ENCODE data around the gene KCNIP4.
A peak's percentile ranks its signal among the peaks of the same experiment; 100 is the strongest.

KCNIP4 gene

DNA sequence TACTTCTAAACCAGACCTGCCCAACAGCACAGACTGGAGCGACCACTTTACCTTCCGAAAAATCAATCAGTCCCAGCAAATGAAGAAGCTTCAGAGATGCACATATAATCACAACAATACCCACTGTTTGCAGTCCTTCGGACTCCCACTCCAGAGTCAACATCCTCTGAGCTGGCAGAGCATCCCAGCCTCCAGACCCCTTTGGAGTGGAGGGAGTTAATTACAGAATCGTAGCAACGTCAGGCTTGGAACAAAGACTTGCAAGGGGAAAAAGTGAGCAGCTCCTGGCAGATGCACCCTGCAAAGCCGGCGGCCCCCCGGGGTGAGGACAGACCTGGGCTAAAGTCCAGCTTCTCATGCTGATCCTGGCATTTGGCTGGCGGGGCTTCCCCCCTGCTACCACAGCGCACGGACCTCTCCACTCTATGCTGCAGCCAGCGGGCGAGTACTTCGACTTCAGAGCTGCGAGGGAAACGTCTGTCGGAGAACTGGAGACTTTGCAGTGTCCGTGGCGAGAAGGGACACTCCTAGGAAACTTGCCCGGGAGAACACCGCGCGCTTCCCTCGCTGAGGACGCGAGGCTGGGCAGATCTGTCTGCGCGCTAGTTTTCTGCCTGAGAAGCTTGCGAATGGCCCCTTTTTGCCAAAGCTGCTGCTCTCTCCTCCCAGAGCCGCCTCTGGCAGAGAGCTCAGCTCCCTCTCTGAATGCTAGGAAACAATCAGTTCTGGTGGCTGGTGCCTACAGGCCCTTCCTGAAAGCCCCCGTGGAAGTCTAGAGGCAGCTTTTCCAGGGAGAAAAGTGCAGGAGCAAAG is 964.6 kb downstream of the KCNIP4 start:
- DNase-seq (ENCODE audit: low read depth): peak; percentile 15
- no peak overlapping the region for H3K4me3 ChIP-seq (ENCODE audit: low read depth, low read length)
- TF ChIP-seq, protein P1, sequence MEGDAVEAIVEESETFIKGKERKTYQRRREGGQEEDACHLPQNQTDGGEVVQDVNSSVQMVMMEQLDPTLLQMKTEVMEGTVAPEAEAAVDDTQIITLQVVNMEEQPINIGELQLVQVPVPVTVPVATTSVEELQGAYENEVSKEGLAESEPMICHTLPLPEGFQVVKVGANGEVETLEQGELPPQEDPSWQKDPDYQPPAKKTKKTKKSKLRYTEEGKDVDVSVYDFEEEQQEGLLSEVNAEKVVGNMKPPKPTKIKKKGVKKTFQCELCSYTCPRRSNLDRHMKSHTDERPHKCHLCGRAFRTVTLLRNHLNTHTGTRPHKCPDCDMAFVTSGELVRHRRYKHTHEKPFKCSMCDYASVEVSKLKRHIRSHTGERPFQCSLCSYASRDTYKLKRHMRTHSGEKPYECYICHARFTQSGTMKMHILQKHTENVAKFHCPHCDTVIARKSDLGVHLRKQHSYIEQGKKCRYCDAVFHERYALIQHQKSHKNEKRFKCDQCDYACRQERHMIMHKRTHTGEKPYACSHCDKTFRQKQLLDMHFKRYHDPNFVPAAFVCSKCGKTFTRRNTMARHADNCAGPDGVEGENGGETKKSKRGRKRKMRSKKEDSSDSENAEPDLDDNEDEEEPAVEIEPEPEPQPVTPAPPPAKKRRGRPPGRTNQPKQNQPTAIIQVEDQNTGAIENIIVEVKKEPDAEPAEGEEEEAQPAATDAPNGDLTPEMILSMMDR (conservative IDR thresholded peaks at IDR 0.05; ENCODE audit: low read depth, low read length): no peak

DNA sequence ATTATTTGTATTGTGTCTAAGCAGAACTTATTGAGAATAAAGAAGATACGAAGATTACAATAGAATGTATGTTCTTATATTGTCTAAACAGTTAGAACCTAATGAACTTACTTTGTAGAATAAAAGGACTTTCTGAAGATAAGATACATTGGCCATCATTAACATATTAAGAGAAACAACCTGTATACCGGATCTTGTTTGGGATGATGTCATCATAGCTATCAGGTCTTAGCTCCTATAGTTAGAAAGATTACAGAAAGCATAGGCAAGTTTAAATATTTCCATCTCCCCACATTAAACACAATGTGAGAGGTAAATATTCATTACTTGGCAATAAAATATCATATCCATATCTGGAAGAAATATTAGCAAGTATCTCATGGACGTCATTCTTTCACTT is 966.0 kb downstream of the KCNIP4 start:
- no peak for DNase-seq (ENCODE audit: low read depth)
- no peak overlapping the region for H3K4me3 ChIP-seq (ENCODE audit: low read depth, low read length)
- TF ChIP-seq, protein P1 (conservative IDR thresholded peaks at IDR 0.05; ENCODE audit: low read depth, low read length): no peak

DNA sequence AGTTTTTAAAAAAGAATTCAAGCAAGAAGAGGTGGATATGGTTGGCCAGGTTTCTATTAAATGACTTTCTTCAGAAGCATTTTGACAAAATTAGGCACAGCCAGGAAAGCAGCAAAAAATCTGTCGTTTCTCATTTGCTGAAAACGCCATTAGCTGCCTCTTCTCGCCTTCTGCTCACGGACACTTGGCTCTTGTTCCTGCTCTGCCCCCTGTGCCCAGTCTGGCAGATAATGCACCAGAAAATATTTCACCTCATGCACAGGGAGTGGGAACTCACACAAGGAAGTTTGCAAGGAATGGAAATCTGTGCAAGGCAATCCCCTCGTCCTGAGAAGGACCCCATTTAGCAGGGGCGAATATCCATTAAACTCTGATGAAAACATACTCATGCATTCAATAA is 988.3 kb downstream of the KCNIP4 start:
- TF ChIP-seq, protein P1 (conservative IDR thresholded peaks at IDR 0.05; ENCODE audit: low read depth, low read length): no peak
- no peak for DNase-seq (ENCODE audit: low read depth)
- no peak overlapping the region for H3K4me3 ChIP-seq (ENCODE audit: low read depth, low read length)

DNA sequence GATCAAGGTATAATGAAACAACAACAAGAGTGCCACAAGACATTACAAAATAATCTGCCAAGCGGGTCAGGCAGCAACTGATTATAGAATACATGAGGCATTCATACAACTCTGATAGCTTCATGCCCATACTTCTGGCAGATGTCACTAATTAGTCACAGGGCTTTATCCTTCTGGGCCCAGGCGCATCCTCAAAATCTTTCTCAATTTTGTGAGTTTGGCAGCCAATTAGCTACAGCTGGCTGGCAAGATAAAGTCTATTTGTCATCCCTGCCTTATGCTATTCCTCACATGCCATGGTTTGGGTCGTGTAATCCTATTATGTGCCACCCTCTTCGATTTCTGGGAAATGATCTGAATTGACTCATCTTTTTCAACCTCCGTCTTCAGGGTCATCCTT is 994.0 kb downstream of the KCNIP4 start:
- DNase-seq (ENCODE audit: low read depth): no peak
- no peak overlapping the region for H3K4me3 ChIP-seq (ENCODE audit: low read depth, low read length)
- TF ChIP-seq, protein P1 (conservative IDR thresholded peaks at IDR 0.05; ENCODE audit: low read depth, low read length): no peak

DNA sequence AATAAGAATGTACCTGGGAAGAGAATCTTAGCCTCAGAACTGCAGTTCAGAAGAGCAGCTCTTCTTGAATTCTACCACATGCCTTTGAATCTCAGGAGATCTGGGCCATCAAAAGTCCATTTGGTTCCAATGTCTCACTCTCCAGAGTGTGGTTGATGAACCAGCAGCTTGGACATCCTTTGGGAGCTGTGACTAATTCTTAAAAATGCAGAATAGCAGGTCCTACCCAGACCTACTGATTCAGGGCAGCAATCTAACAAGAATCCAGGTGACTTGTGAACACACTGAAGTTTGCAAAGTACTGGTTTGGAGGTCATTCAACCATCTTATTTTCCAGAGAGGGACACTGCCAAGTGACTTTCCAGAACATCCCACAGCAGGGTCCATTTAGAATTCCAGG is 1003.6 kb downstream of the KCNIP4 start:
- TF ChIP-seq, protein P1 (conservative IDR thresholded peaks at IDR 0.05; ENCODE audit: low read depth, low read length): no peak
- no peak for DNase-seq (ENCODE audit: low read depth)
- H3K4me3 ChIP-seq (ENCODE audit: low read depth, low read length): no peak overlapping the region

DNA sequence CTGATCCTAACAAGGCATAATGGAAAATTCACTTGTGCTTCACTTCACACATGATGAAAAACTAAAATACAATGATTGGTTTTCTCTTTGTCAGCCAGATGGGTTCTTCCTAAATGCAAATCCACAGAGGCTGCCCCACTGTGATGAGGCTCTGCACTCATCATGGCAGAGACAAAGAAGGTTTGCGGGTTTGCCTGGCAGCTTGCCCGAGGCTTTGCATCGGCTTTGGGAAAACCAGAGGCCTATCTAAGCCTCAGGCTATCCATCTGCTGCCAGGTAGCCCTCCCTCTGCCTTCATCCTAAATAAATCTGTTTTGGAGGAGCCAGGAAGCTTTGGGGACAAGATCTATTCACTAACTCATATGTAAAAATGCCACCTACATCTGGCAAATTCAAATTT is 1004.1 kb downstream of the KCNIP4 start:
- no peak for DNase-seq (ENCODE audit: low read depth)
- H3K4me3 ChIP-seq (ENCODE audit: low read depth, low read length): no peak overlapping the region
- TF ChIP-seq, protein P1 (conservative IDR thresholded peaks at IDR 0.05; ENCODE audit: low read depth, low read length): no peak

DNA sequence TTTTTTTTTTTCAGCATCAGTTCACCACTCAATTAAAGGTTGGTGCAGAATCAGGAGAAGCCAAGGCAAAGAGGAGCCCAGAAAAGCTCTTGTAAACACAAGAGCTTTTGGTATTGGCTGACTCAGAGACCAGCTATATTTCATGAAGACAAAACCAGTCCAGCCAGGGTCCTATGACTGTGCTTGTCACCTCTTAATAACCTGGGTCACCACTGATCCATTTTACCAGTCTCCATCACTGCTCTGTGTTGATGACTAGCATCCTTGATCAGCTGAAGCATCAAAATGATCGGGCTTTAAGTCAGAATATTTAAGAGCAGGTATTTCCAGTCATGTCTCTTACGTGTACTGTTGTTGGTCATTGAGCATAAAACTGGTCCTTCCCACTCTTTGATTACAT is 1010.4 kb downstream of the KCNIP4 start:
- H3K4me3 ChIP-seq (ENCODE audit: low read depth, low read length): no peak overlapping the region
- TF ChIP-seq, protein P1 (conservative IDR thresholded peaks at IDR 0.05; ENCODE audit: low read depth, low read length): no peak

More for the DNA sequence above, 1010.4 kb downstream of the KCNIP4 start:
- DNase-seq (ENCODE audit: low read depth): no peak

Data from choroid plexus epithelial cell (primary cell).